Psoas muscle (tissue), 8 donors: ENCODE measurements around the gene UBE2S. TPM values are rescaled to one million over a fixed set of nuclear protein-coding genes. Genes with fewer than 3 reads are reported as not detected.

Experiments used
- ATAC-seq, 4 donors: fragments of 200-7000 bp; cut with Tn5 transposase; one replicate each; pipeline ENCODE4 v1.9.1; 2020; ENCODE audit warnings: moderate library complexity in 3 of 4, mild to moderate bottlenecking in 2 of 4
- DNase-seq, 2 donors: peaks; one replicate each; pipeline ENCODE4 v3.0.0-alpha.2; 2020
- H3K27ac ChIP-seq: fragments of 200-600 bp; one replicate; pipeline ENCODE4 v1.8.0; 2022
- H3K27me3 ChIP-seq, 3 donors: fragments of 200-600 bp in 1 of 3; one replicate each; pipeline versions ENCODE4 v1.6.1 to v1.8.0; 2013 to 2022; ENCODE audit warnings: low read length in 2 of 3, mild to moderate bottlenecking in 2 of 3, moderate library complexity in 1 of 3; ENCODE audit not compliant: insufficient read depth in 3 of 3
- H3K36me3 ChIP-seq, 2 donors: fragments of 200-600 bp in 1 of 2; one replicate each; pipeline versions ENCODE4 v1.6.1 to v1.8.0; 2013 to 2022; ENCODE audit warnings: low read depth in 1 of 2, mild to moderate bottlenecking in 1 of 2, moderate library complexity in 1 of 2; ENCODE audit not compliant: insufficient read depth in 1 of 2
- H3K4me1 ChIP-seq: fragments of 200-600 bp; one replicate; pipeline ENCODE4 v1.8.0; 2022
- H3K4me3 ChIP-seq: fragments of 200-600 bp; one replicate; pipeline ENCODE4 v1.8.0; 2022; ENCODE audit warnings: mild to moderate bottlenecking
- H3K9me3 ChIP-seq: fragments of 200-600 bp; one replicate; pipeline ENCODE4 v1.8.0; 2022
- whole genome bisulfite sequencing, 3 donors: extraction: QIAGEN DNeasy Blood & Tissue Kit; methylation state at CpG; one replicate each; pipeline versions ENCODE4 v1.1.6 to v1.1.7; 2013; 5-methylcytosine and 5-hydroxymethylcytosine counted together
- intact Hi-C, 2 donors: fragments of 100-400 bp; cut with DNase I; formaldehyde crosslinking; loops; one replicate each; pipeline versions ENCODE4 v1.11.0 to v1.14.2; 2022
- polyA plus RNA-seq, 3 donors: library from polyadenylated mRNA; stranded (reverse); fragments of 200-250 nt; gene quantifications; one replicate each; pipeline ENCODE4 v1.2.3, GENCODE V29; 2013
- total RNA-seq, 4 donors: library from RNA; stranded (reverse); fragmentation: NEBNext Ultra II Directional in 2 of 4; extraction: Animal tissue kit (Norgen Biotek cat#: 25700) in 2 of 4; gene quantifications; one replicate each; pipeline versions ENCODE4 v1.2.1 to v1.2.4, GENCODE V29; 2021 to 2023
- TF ChIP-seq, protein P1 (sequence below): fragments of 200-600 bp; IDR thresholded peaks from one replicate; pipeline ENCODE4 v1.8.0; 2022; ENCODE audit warnings: antibody characterized with exemption
- donor health status: healthy with polysubstance abuse.
- donor health status: DM: no; HTN: no; CAD: no; lungs with moderate emphysema.
- donor health status: Bipolar disorder and iron deficiency.
- donor health status: healthy.
- donor health status: DM: yes; HTN: yes; CAD: no.
- donor health status: DM: no; HTN: no; CAD: no.
- donor health status: DM: no; HTN: no; CAD: no.
- donor health status: DM: yes; HTN: yes; CAD: no.

Gene UBE2S
- total and polyA plus RNA-seq, 7 donors, result 5.6 to 26.7 (median 17.9) TPM

- 79 to 82% (median 82%) methylated on average over 21 of the region's 21 CpGs for WGBS, 3 donors
- Histone ChIP-seq H3K36me3 (peaks cover 8 to 59% of the 10 kb centered on the region in 2 donors), H3K4me1 (peaks cover 26% of the 10 kb centered on the region), H3K27ac (no peak overlapping the region), H3K9me3 (no peaks in the 10 kb centered on the region), H3K27me3 (no peaks in the 10 kb centered on the region), H3K4me3 (no peak overlapping the region)
- TF ChIP-seq, protein P1, sequence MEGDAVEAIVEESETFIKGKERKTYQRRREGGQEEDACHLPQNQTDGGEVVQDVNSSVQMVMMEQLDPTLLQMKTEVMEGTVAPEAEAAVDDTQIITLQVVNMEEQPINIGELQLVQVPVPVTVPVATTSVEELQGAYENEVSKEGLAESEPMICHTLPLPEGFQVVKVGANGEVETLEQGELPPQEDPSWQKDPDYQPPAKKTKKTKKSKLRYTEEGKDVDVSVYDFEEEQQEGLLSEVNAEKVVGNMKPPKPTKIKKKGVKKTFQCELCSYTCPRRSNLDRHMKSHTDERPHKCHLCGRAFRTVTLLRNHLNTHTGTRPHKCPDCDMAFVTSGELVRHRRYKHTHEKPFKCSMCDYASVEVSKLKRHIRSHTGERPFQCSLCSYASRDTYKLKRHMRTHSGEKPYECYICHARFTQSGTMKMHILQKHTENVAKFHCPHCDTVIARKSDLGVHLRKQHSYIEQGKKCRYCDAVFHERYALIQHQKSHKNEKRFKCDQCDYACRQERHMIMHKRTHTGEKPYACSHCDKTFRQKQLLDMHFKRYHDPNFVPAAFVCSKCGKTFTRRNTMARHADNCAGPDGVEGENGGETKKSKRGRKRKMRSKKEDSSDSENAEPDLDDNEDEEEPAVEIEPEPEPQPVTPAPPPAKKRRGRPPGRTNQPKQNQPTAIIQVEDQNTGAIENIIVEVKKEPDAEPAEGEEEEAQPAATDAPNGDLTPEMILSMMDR, result no peak
- intact Hi-C loops, result loop anchor here (5.0 to 10.0 kb wide), 3 partner anchors 63 to 265 kb away; partner anchors contain the start of genes U2AF2 (in 1 of the 2) and ZNF784 (in 1 of the 2)
- no peak for DNase-seq
- no peak for ATAC-seq
These were observed 17.9 kb downstream of the UBE2S start for GRCh38 chr19:55389386-55390317.

- TF ChIP-seq, protein P1, result no peak
- Histone ChIP-seq H3K36me3 (peaks cover 8 to 59% of the 10 kb centered on the region in 2 donors), H3K9me3 (no peaks in the 10 kb centered on the region), H3K4me3 (peak overlapping the region; percentile 81), H3K27ac (no peak overlapping the region), H3K4me1 (peaks cover 32% of the 10 kb centered on the region), H3K27me3 (no peaks in the 10 kb centered on the region)
- 83 to 90% (median 86%) methylated on average over 24 of the region's 24 CpGs for WGBS, 3 donors
- ATAC-seq (no peak), DNase-seq (no peak)
- intact Hi-C loops, result loop anchor here (5.0 to 10.0 kb wide), 3 partner anchors 64 to 267 kb away; partner anchors contain the start of genes U2AF2 (in 1 of the 2) and ZNF784 (in 1 of the 2)
These were observed 19.7 kb downstream of the UBE2S start for GRCh38 chr19:55387736-55388497.

DNA sequence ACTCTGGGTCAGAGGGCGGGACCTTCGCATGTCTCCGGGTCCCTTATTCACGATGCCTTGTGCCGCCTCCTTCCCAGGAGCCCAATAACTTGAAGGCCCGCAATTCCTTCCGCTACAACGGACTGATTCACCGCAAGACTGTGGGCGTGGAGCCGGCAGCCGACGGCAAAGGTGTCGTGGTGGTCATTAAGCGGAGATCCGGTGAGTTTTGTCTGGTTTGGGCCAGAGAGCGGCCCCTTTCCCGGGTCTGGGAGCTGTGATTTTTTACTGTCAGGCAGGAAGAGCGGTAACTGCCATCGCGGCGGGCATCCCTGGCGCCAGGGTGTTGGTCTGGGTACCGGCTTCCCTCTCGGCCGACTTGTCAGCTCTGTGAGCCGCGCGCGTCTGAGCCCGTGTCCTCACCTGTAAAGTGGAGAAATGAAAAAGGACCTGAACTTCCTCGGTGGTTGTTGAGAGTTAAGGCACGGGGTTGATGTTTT lies 21.1 kb downstream of the UBE2S start:
- H3K4me1 ChIP-seq, result peaks cover 32% of the 10 kb centered on the region
- peak overlapping the region; percentile 86 for H3K27ac ChIP-seq
- peak overlapping the region; percentile 81 for H3K4me3 ChIP-seq
- no peaks in the 10 kb centered on the region for H3K9me3 ChIP-seq
- DNase-seq (no peak), ATAC-seq (no peak)
- TF ChIP-seq, protein P1, result no peak
- no peaks in the 10 kb centered on the region for H3K27me3 ChIP-seq
- WGBS, 3 donors, result 5 to 8% (median 5%) methylated on average over 33 of the region's 33 CpGs
- H3K36me3 ChIP-seq, result peaks cover 8 to 50% of the 10 kb centered on the region in 2 donors
- intact Hi-C loops, result loop anchor here (5.0 to 10.0 kb wide), 3 partner anchors 66 to 268 kb away; partner anchors contain the start of genes U2AF2 (in 1 of the 2) and ZNF784 (in 1 of the 2)

DNA sequence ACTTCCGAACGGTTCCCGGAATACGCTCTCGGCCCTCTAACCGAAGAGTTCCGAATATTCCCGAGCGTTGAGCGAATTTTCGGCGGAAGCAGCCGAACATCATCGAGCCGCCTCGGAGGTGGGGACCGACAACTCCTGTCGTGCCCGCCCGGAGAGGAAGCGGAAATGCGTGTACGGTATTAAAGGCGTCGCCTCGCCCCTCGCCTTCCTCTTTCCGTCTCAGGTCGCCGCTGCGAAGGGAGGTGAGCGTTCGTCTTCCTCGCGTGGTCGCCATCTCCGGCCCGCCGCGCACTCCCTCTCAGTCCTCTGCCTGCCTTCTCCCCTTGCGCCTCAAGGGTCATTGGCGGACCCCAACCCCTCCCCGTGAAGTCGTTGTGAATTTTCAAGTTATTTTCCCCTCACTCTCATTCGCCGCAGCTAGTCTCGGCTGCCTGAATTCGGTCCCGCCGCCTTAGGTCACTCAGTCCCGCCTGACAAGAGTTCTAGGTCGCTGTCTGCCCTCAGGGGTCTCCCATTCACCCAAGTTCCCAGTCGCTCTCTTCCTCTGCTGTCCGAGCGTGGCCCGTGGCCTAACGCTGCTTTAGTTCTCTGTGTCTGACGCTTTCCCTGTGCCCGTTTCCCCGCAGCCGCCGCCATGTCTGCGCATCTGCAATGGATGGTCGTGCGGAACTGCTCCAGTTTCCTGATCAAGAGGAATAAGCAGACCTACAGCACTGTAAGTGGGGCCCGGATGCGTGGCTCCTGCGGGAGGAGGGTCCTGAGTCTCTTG lies 21.7 kb downstream of the UBE2S start, which contains the start of gene RPL28:
TSS of gene RPL28 (plus strand) at position 209 of the 769 bp plus-strand sequence. CDS start at position 635, 426 bp downstream.
- WGBS, 3 donors, result 0 to 1% (median 0%) methylated on average over 66 to 68 of the region's 68 CpGs
- DNase-seq (peak; percentile 97 to 99), ATAC-seq (peak; percentile 90 to 91 (median 90))
- TF ChIP-seq, protein P1, result no peak
- Histone ChIP-seq H3K27ac (peak within 1 kb of the TSS; percentile 86), H3K27me3 (no peaks in the 10 kb centered on the region), H3K4me3 (peak within 1 kb of the TSS; percentile 81), H3K4me1 (peaks cover 32% of the 10 kb centered on the region), H3K9me3 (no peaks in the 10 kb centered on the region), H3K36me3 (peaks cover 8 to 46% of the 10 kb centered on the region in 2 donors)
- intact Hi-C loops, result loop anchor here (5.0 to 10.0 kb wide), 3 partner anchors 66 to 269 kb away; partner anchors contain the start of genes U2AF2 (in 1 of the 2) and ZNF784 (in 1 of the 2)
